MM.1S (cell line): ENCODE results near the gene MTMR12.
"Not testable (repeated sequence)": the region's sequence is repeated elsewhere in the genome, so short reads cannot be mapped to it uniquely, and the experiment has no call there.

Source experiments
- EZH2 ChIP-seq: fragments of 300-600 bp; sonication (generic); optimal IDR thresholded peaks from 2 replicates; pipeline ENCODE3; 2017; ENCODE audit warnings: low read depth, mild to moderate bottlenecking, antibody characterized with exemption, low read length, mixed read lengths
- TF ChIP-seq, protein P1 (sequence below): fragments of 300-600 bp; sonication (generic); IDR thresholded peaks from 2 replicates; pipeline ENCODE4 v1.5.1; 2016; ENCODE audit warnings: antibody characterized with exemption, low read length, mixed read lengths

DNA sequence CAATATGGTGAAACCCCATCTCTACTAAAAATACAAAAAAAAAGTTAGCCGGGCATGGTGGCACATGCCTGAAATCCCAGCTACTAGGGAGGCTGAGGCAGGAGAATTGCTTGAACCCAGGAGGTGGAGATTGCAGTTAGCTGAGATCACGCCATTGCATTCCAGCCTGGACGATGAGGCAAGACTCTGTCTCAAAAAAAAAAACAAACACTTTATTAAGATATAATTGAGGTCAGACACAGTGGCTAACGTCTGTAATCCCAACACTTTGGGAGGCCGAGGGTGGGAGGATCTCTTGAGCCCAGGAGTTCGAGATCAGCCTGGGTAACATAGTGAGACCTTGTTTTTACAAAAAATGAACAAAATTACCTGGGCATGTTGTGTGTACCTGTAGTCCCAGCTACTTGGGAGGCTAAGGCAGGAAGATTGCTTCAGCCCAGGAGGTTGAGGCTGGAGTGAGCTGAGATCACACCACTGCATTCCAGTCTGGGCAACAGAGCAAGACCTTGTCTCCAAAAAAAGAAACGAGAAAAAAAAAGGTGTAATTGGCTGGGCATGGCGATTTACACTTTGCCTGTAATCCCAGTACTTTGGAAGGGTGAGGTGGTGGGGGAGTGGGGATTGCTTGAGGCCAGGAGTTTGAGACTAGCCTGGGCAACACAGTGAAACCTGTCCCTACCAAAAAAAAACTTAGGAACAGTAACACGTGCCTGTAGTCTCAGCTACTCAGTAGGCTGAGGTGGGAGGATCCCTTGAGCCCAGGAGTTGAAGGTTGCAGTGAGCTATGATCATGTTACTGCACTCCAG lies 16.6 kb downstream of the MTMR12 start:
- TF ChIP-seq EZH2: not testable (repeated sequence)
- TF ChIP-seq, protein P1, sequence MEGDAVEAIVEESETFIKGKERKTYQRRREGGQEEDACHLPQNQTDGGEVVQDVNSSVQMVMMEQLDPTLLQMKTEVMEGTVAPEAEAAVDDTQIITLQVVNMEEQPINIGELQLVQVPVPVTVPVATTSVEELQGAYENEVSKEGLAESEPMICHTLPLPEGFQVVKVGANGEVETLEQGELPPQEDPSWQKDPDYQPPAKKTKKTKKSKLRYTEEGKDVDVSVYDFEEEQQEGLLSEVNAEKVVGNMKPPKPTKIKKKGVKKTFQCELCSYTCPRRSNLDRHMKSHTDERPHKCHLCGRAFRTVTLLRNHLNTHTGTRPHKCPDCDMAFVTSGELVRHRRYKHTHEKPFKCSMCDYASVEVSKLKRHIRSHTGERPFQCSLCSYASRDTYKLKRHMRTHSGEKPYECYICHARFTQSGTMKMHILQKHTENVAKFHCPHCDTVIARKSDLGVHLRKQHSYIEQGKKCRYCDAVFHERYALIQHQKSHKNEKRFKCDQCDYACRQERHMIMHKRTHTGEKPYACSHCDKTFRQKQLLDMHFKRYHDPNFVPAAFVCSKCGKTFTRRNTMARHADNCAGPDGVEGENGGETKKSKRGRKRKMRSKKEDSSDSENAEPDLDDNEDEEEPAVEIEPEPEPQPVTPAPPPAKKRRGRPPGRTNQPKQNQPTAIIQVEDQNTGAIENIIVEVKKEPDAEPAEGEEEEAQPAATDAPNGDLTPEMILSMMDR: not testable (repeated sequence)
